Keratinocyte (primary cell): ENCODE measurements around the gene FHOD3. TPM values are rescaled to one million over a fixed set of nuclear protein-coding genes. Genes with fewer than 3 reads are reported as not detected.

Source experiments
- DNase-seq: peaks from one replicate; pipeline ENCODE4 v3.0.0-alpha.2; 2011; ENCODE audit warnings: low read depth, missing footprints, low spot score
- FAIRE-seq: peaks from 2 replicates; lab custom pipeline; 2011; peaks lifted over from hg19 to GRCh38; lab: Jason Lieb, UNC
- H2AFZ ChIP-seq: 2 replicates; pipeline ENCODE4 v1.6.0; 2012; ENCODE audit warnings: low read length, control low read depth, inconsistent platforms; ENCODE audit not compliant: control insufficient read depth
- H3K27ac ChIP-seq: 2 replicates; pipeline ENCODE4 v1.5.1; 2011; ENCODE audit warnings: low read length; ENCODE audit not compliant: control insufficient read depth, insufficient read depth
- H3K27me3 ChIP-seq: 3 replicates; pipeline ENCODE4 v1.6.0; 2011; ENCODE audit warnings: low read length; ENCODE audit not compliant: control insufficient read depth, insufficient read depth; ENCODE audit errors: extremely low read depth
- H3K36me3 ChIP-seq, 2 experiments: 2 replicates in 1 of 2; 3 replicates in 1 of 2; pipeline ENCODE4 v1.5.1; 2011; ENCODE audit warnings: low read length in 2 of 2, mild to moderate bottlenecking in 1 of 2; ENCODE audit not compliant: control insufficient read depth in 2 of 2, insufficient read depth in 2 of 2; ENCODE audit errors: extremely low read depth in 1 of 2
- H3K4me1 ChIP-seq: 3 replicates; pipeline ENCODE4 v1.5.1; 2011; ENCODE audit warnings: low read length; ENCODE audit not compliant: control insufficient read depth, insufficient read depth; ENCODE audit errors: extremely low read depth
- H3K4me2 ChIP-seq: 3 replicates; pipeline ENCODE4 v1.6.0; 2011; ENCODE audit warnings: low read depth, low read length; ENCODE audit not compliant: control insufficient read depth, insufficient read depth; ENCODE audit errors: extremely low read depth
- H3K4me3 ChIP-seq, 3 experiments: fragments of 200-600 bp in 1 of 3; sonication (generic) in 1 of 3; 2 replicates in 2 of 3; 3 replicates in 1 of 3; pipeline ENCODE4 v1.5.1; 2011 to 2016; ENCODE audit warnings: low read length in 3 of 3, mild to moderate bottlenecking in 3 of 3, control low read depth in 2 of 3, inconsistent platforms in 1 of 3, low read depth in 1 of 3, mixed read lengths in 1 of 3, mixed run types in 1 of 3, moderate library complexity in 1 of 3; ENCODE audit not compliant: control insufficient read depth in 2 of 3, insufficient read depth in 2 of 3; ENCODE audit errors: extremely low read depth in 1 of 3
- H3K79me2 ChIP-seq: 2 replicates; pipeline ENCODE4 v1.6.0; 2012; ENCODE audit warnings: low read length; ENCODE audit not compliant: control insufficient read depth, insufficient read depth
- H3K9ac ChIP-seq: 3 replicates; pipeline ENCODE4 v1.6.0; 2011; ENCODE audit warnings: low read length; ENCODE audit not compliant: control insufficient read depth, insufficient read depth; ENCODE audit errors: extremely low read depth
- H3K9me1 ChIP-seq: 3 replicates; pipeline ENCODE4 v1.6.0; 2011; ENCODE audit warnings: low read length; ENCODE audit not compliant: control insufficient read depth, insufficient read depth; ENCODE audit errors: extremely low read depth
- H3K9me3 ChIP-seq: 2 replicates; pipeline ENCODE4 v1.5.1; 2012; ENCODE audit warnings: low read depth, low read length; ENCODE audit not compliant: control insufficient read depth
- H4K20me1 ChIP-seq: 3 replicates; pipeline ENCODE4 v1.6.0; 2011; ENCODE audit warnings: low read length; ENCODE audit not compliant: control insufficient read depth, insufficient read depth; ENCODE audit errors: extremely low read depth
- CTCF ChIP-seq, 3 experiments: IDR thresholded peaks in 1 of 3; conservative IDR thresholded peaks in 1 of 3; optimal IDR thresholded peaks in 1 of 3; 2 replicates in 2 of 3; 3 replicates in 1 of 3; pipeline versions ENCODE3 to v1.5.1; 2011; ENCODE audit warnings: low read length in 3 of 3, mild to moderate bottlenecking in 3 of 3, moderate library complexity in 2 of 3, control low read depth in 1 of 3, inconsistent platforms in 1 of 3; ENCODE audit not compliant: insufficient read depth in 2 of 3; ENCODE audit errors: extremely low read depth in 1 of 3
- EZH2 ChIP-seq: IDR thresholded peaks from one replicate; pipeline ENCODE4 v1.6.1; 2012; ENCODE audit warnings: inconsistent platforms, mild to moderate bottlenecking, low read length, moderate library complexity
- dilution Hi-C: fragments of 300-500 bp; cut with MboI; formaldehyde crosslinking; loops from one replicate; pipeline ENCODE4 v1.7.0; 2020; ENCODE audit warnings: low sequenced_read_pairs; ENCODE audit not compliant: extremely low pct_ligation_motif_present
- polyA plus RNA-seq, 5 experiments: library from polyadenylated mRNA; depleted of rRNA in 3 of 5; stranded (reverse) in 3 of 5; stranded (forward) in 1 of 5; unstranded in 1 of 5; fragments of >200 nt; gene quantifications; 1 replicate in 1 of 5; 2 replicates in 3 of 5; 3 replicates in 1 of 5; pipeline versions ENCODE4 v1.2.1 to v1.2.3, GENCODE V29; 2011 to 2012; ENCODE audit warnings: missing spikeins in 2 of 5, low read depth in 1 of 5, low replicate concordance in 1 of 5

Gene FHOD3
- polyA plus RNA-seq, 1 donor (not counting 4 experiments of a cell fraction or from before 2014, with no cell fraction given), result 7.7 TPM

GRCh38 chr18:36378205-36378604, 80.7 kb downstream of the FHOD3 start:
- H4K20me1 ChIP-seq, result no peaks in the 10 kb centered on the region
- H3K4me1 ChIP-seq, result peaks cover 6% of the 10 kb centered on the region
- H3K4me3 ChIP-seq, result no peak overlapping the region
- dilution Hi-C loops, result no loop called here
- H3K4me2 ChIP-seq, result no peak overlapping the region
- TF ChIP-seq EZH2, result no peak
- no peak for TF ChIP-seq CTCF (optimal IDR thresholded peaks at IDR 0.05 in 1 of 3, IDR thresholded peaks at IDR 0.05 in 1 of 3, conservative IDR thresholded peaks at IDR 0.05 in 1 of 3; ENCODE audit: extremely low read depth in 1 of 3, insufficient read depth in 2 of 3, low read length in 3 of 3)
- H2AFZ ChIP-seq, result no peak overlapping the region
- no peaks in the 10 kb centered on the region for H3K9me3 ChIP-seq
- H3K27ac ChIP-seq, result no peak overlapping the region
- FAIRE-seq (no peak), DNase-seq (no peak)
- H3K9ac ChIP-seq, result no peak overlapping the region
- no peaks in the 10 kb centered on the region for H3K9me1 ChIP-seq
- no peaks in the 10 kb centered on the region for H3K27me3 ChIP-seq
- no peaks in the 10 kb centered on the region for H3K36me3 ChIP-seq
- H3K79me2 ChIP-seq, result no peaks in the 10 kb centered on the region

- H3K27ac ChIP-seq, result no peak overlapping the region
- FAIRE-seq, result no peak
- H3K4me2 ChIP-seq, result no peak overlapping the region
- no peaks in the 10 kb centered on the region for H3K27me3 ChIP-seq
- H3K4me3 ChIP-seq, result no peak overlapping the region
- TF ChIP-seq EZH2 (no peak), CTCF (optimal IDR thresholded peaks at IDR 0.05 in 1 of 3, IDR thresholded peaks at IDR 0.05 in 1 of 3, conservative IDR thresholded peaks at IDR 0.05 in 1 of 3; ENCODE audit: extremely low read depth in 1 of 3, insufficient read depth in 2 of 3, low read length in 3 of 3) (no peak)
- no peaks in the 10 kb centered on the region for H3K36me3 ChIP-seq
- H3K79me2 ChIP-seq, result no peaks in the 10 kb centered on the region
- H3K9me1 ChIP-seq, result no peaks in the 10 kb centered on the region
- dilution Hi-C loops, result no loop called here
- H3K9me3 ChIP-seq, result no peaks in the 10 kb centered on the region
- H3K9ac ChIP-seq, result no peak overlapping the region
- no peaks in the 10 kb centered on the region for H3K4me1 ChIP-seq
- DNase-seq, result no peak
- H2AFZ ChIP-seq, result no peak overlapping the region
- no peaks in the 10 kb centered on the region for H4K20me1 ChIP-seq
Measured at GRCh38 chr18:36379435-36379984, 82.0 kb downstream of the FHOD3 start.
